Spleen (tissue), 11 donors: ENCODE data around the gene ARHGAP25. TPM values are rescaled to one million over a fixed set of nuclear protein-coding genes. Genes with fewer than 3 reads are reported as not detected.

Experiments
- DNase-seq: peaks from one replicate; pipeline ENCODE4 v3.0.0-alpha.2; 2020
- H3K27ac ChIP-seq, 8 donors: fragments of 200-600 bp; sonication (generic) in 7 of 8; 1 replicate in 4 of 8; 2 replicates in 4 of 8; pipeline versions ENCODE4 v1.5.0 to v1.8.0; 2016 to 2021; ENCODE audit warnings: inconsistent platforms in 4 of 8, mild to moderate bottlenecking in 4 of 8, moderate library complexity in 1 of 8
- H3K27me3 ChIP-seq, 7 donors: fragments of 200-600 bp; sonication (generic) in 6 of 7; replicated peaks in 1 of 7; 1 replicate in 4 of 7; 2 replicates in 3 of 7; pipeline versions ENCODE4 v1.5.0 to v1.8.0; 2016 to 2021; ENCODE audit warnings: inconsistent platforms in 3 of 7, mild to moderate bottlenecking in 1 of 7
- H3K36me3 ChIP-seq, 6 donors: fragments of 200-600 bp; sonication (generic) in 5 of 6; 1 replicate in 4 of 6; 2 replicates in 2 of 6; pipeline versions ENCODE4 v1.5.0 to v1.8.0; 2016 to 2021; ENCODE audit warnings: inconsistent platforms in 2 of 6
- H3K4me1 ChIP-seq, 6 donors: fragments of 200-600 bp; sonication (generic) in 5 of 6; 1 replicate in 3 of 6; 2 replicates in 3 of 6; pipeline versions ENCODE4 v1.5.0 to v1.8.0; 2016 to 2021; ENCODE audit warnings: inconsistent platforms in 3 of 6
- H3K4me3 ChIP-seq, 8 donors: fragments of 200-600 bp; sonication (generic) in 7 of 8; 1 replicate in 4 of 8; 2 replicates in 4 of 8; pipeline versions ENCODE4 v1.5.0 to v1.8.0; 2016 to 2021; ENCODE audit warnings: inconsistent platforms in 4 of 8, mild to moderate bottlenecking in 4 of 8, moderate library complexity in 2 of 8
- H3K9me3 ChIP-seq, 8 donors: fragments of 200-600 bp; sonication (generic) in 7 of 8; 1 replicate in 4 of 8; 2 replicates in 4 of 8; pipeline versions ENCODE4 v1.5.0 to v1.8.0; 2016 to 2021; ENCODE audit warnings: inconsistent platforms in 4 of 8
- CTCF ChIP-seq, 11 experiments: fragments of 200-600 bp in 7 of 11; fragments of 450-650 bp in 4 of 11; sonication (generic) in 4 of 11; IDR thresholded peaks in 8 of 11; conservative IDR thresholded peaks in 3 of 11; 1 replicate in 7 of 11; 2 replicates in 4 of 11; pipeline versions ENCODE4 v1.4.0 to v1.8.0; 2016 to 2021; ENCODE audit warnings: antibody characterized with exemption in 11 of 11, inconsistent platforms in 4 of 11, mild to moderate bottlenecking in 1 of 11
- POLR2A ChIP-seq, 3 donors: fragments of 450-650 bp; IDR thresholded peaks; one replicate each; pipeline ENCODE4 v1.5.1; 2017; ENCODE audit warnings: antibody characterized with exemption in 3 of 3, mild to moderate bottlenecking in 1 of 3
- POLR2AphosphoS5 ChIP-seq, 3 donors: sonication (generic); formaldehyde crosslinking; IDR thresholded peaks; one replicate each; pipeline ENCODE4 v1.5.1; 2017; ENCODE audit warnings: antibody characterized with exemption in 3 of 3
- WGBS, 5 donors: extraction: QIAGEN DNeasy Blood & Tissue Kit in 3 of 5; methylation state at CpG; one replicate each; pipeline versions ENCODE4 v1.1.5 to v1.1.7; 2013 to 2018; 5-methylcytosine and 5-hydroxymethylcytosine counted together
- intact Hi-C: fragments of 100-400 bp; cut with DNase I; formaldehyde crosslinking; loops from one replicate; pipeline ENCODE4 v1.15.0; 2023; ENCODE audit warnings: low total_unique reads
- polyA plus RNA-seq, 3 donors: library from polyadenylated mRNA; stranded (reverse); fragments of 200-250 nt; gene quantifications; one replicate each; pipeline ENCODE4 v1.2.1, GENCODE V29; 2013
- total RNA-seq, 7 donors: library from RNA; depleted of rRNA in 3 of 7; stranded (reverse); fragments of >200 nt in 3 of 7; fragmentation: NEBNext Ultra II Directional in 4 of 7; extraction: Animal tissue kit (Norgen Biotek cat#: 25700) in 4 of 7; gene quantifications; one replicate each; pipeline versions ENCODE4 v1.1.0 to v1.2.1, GENCODE V29; 2016 to 2021
- donor health status: healthy with polysubstance abuse.
- donor health status: DM: no; HTN: no; CAD: no; lungs with moderate emphysema.
- donor health status: DM: no; HTN: no; CAD: no.
- donor health status: Bipolar disorder and iron deficiency.
- donor health status: healthy.
- donor health status: DM: no; HTN: no; CAD: no.
- donor health status: DM: yes; HTN: yes; CAD: no.

The ARHGAP25 gene
- total and polyA plus RNA-seq, 10 donors = 72.0 to 173 (median 130) TPM

GRCh38 chr2:68772109-68772508 is 37.5 kb downstream of the ARHGAP25 start:
- Histone ChIP-seq H3K27me3 (no peaks in the 10 kb centered on the region), H3K9me3 (no peaks in the 10 kb centered on the region), H3K4me3 (peak overlapping the region in 1 of 8 donors; percentile 58), H3K27ac (peak overlapping the region; percentile 89 to 98 (median 96)), H3K4me1 (peaks cover 86 to 100% (median 99%) of the 10 kb centered on the region in 6 donors), H3K36me3 (peaks cover 0 to 20% (median 0%) of the 10 kb centered on the region in 6 donors)
- DNase-seq = no peak
- 61 to 83% (median 76%) methylated on average over 2 of the region's 2 CpGs for WGBS, 5 donors
- no peak for TF ChIP-seq POLR2A (IDR thresholded peaks at IDR 0.05)
- TF ChIP-seq CTCF (IDR thresholded peaks at IDR 0.05 in 8 of 11, conservative IDR thresholded peaks at IDR 0.05 in 3 of 11) = no peak
- no peak for TF ChIP-seq POLR2AphosphoS5 (IDR thresholded peaks at IDR 0.05)
- intact Hi-C loops = loop anchor here (10.0 kb wide), 1 partner anchor 53 kb away; no protein-coding TSS in a partner anchor

GRCh38 chr2:68774569-68775271 is 40.1 kb downstream of the ARHGAP25 start:
- Histone ChIP-seq H3K27me3 (no peaks in the 10 kb centered on the region), H3K36me3 (peaks cover 0 to 46% (median 0%) of the 10 kb centered on the region in 6 donors), H3K4me3 (peak overlapping the region; percentile 55 to 79 (median 60)), H3K4me1 (peaks cover 86 to 100% (median 99%) of the 10 kb centered on the region in 6 donors), H3K27ac (peak overlapping the region; percentile 92 to 98 (median 96)), H3K9me3 (no peaks in the 10 kb centered on the region)
- DNase-seq = peak; percentile 97
- intact Hi-C loops = loop anchor here (10.0 kb wide), 1 partner anchor 50 kb away; no protein-coding TSS in a partner anchor
- TF ChIP-seq CTCF (IDR thresholded peaks at IDR 0.05 in 8 of 11, conservative IDR thresholded peaks at IDR 0.05 in 3 of 11) (no peak), POLR2AphosphoS5 (IDR thresholded peaks at IDR 0.05) (peak; percentile 93 to 97 (median 97)), POLR2A (IDR thresholded peaks at IDR 0.05) (peak; percentile 30 to 93 (median 50))
- WGBS, 5 donors = 1 to 5% (median 2%) methylated on average over 27 to 31 of the region's 31 CpGs

- intact Hi-C loops = loop anchor here (10.0 kb wide), 1 partner anchor 49 kb away; no protein-coding TSS in a partner anchor
- Histone ChIP-seq H3K4me1 (peaks cover 86 to 100% (median 99%) of the 10 kb centered on the region in 6 donors), H3K36me3 (peaks cover 0 to 53% (median 0%) of the 10 kb centered on the region in 6 donors), H3K9me3 (no peaks in the 10 kb centered on the region), H3K27ac (peak overlapping the region; percentile 92 to 98 (median 96)), H3K4me3 (peak overlapping the region; percentile 55 to 79 (median 60)), H3K27me3 (no peaks in the 10 kb centered on the region)
- WGBS, 5 donors = 26 to 44% (median 39%) methylated on average over 11 to 13 of the region's 13 CpGs
- no peak for DNase-seq
- TF ChIP-seq CTCF (IDR thresholded peaks at IDR 0.05 in 8 of 11, conservative IDR thresholded peaks at IDR 0.05 in 3 of 11) (no peak), POLR2AphosphoS5 (IDR thresholded peaks at IDR 0.05) (no peak)
Observed at GRCh38 chr2:68775272-68775842, 40.7 kb downstream of the ARHGAP25 start.

GRCh38 chr2:68776124-68776523 is 41.5 kb downstream of the ARHGAP25 start:
- peak overlapping the region; percentile 55 to 79 (median 60) for H3K4me3 ChIP-seq

More at GRCh38 chr2:68776124-68776523, 41.5 kb downstream of the ARHGAP25 start:
- no peak for DNase-seq
- Histone ChIP-seq H3K4me1 (peaks cover 85 to 100% (median 99%) of the 10 kb centered on the region in 6 donors), H3K36me3 (peaks cover 0 to 60% (median 5%) of the 10 kb centered on the region in 6 donors), H3K27me3 (no peaks in the 10 kb centered on the region), H3K9me3 (no peaks in the 10 kb centered on the region), H3K27ac (peak overlapping the region; percentile 92 to 98 (median 96))
- intact Hi-C loops = loop anchor here (10.0 kb wide), 1 partner anchor 49 kb away; no protein-coding TSS in a partner anchor
- WGBS, 5 donors = 52 to 64% (median 57%) methylated on average over 2 of the region's 2 CpGs
- TF ChIP-seq POLR2A (IDR thresholded peaks at IDR 0.05) (no peak), POLR2AphosphoS5 (IDR thresholded peaks at IDR 0.05) (peak in 2 of 3 donors; percentile 35 to 42), CTCF (IDR thresholded peaks at IDR 0.05 in 8 of 11, conservative IDR thresholded peaks at IDR 0.05 in 3 of 11) (peak in 5 of 11 experiments; percentile 21 to 56 (median 45))
